ENCODE data around the gene PCED1B. TPM values are rescaled to one million over a fixed set of nuclear protein-coding genes. Genes with fewer than 3 reads are reported as not detected.
A peak's percentile ranks its signal among the peaks of the same experiment; 100 is the strongest.

PCED1B gene
- polyA plus RNA-seq, 1 donor (not counting 4 experiments of a cell fraction or from before 2014, with no cell fraction given) = 3.2 TPM

- Histone ChIP-seq H3K9ac (ENCODE audit: control insufficient read depth, extremely low read depth, insufficient read depth, low read length) (peak overlapping the region; percentile 93), H3K9me3 (ENCODE audit: control insufficient read depth, low read depth, low read length) (no peaks in the 10 kb centered on the region), H3K4me3 (ENCODE audit: control insufficient read depth in 2 of 3, extremely low read depth in 1 of 3, insufficient read depth in 2 of 3, low read depth in 1 of 3, low read length in 3 of 3) (peak overlapping the region; percentile 67 to 92 (median 71)), H3K4me1 (ENCODE audit: control insufficient read depth, extremely low read depth, insufficient read depth, low read length) (peaks cover 53% of the 10 kb centered on the region), H3K9me1 (ENCODE audit: control insufficient read depth, extremely low read depth, insufficient read depth, low read length) (no peaks in the 10 kb centered on the region), H3K79me2 (ENCODE audit: control insufficient read depth, insufficient read depth, low read length) (peaks cover 50% of the 10 kb centered on the region), H3K4me2 (ENCODE audit: control insufficient read depth, extremely low read depth, insufficient read depth, low read depth, low read length) (peak overlapping the region; percentile 92), H4K20me1 (ENCODE audit: control insufficient read depth, extremely low read depth, insufficient read depth, low read length) (no peaks in the 10 kb centered on the region), H3K27me3 (ENCODE audit: control insufficient read depth, extremely low read depth, insufficient read depth, low read length) (no peaks in the 10 kb centered on the region), H3K36me3 (ENCODE audit: control insufficient read depth in 2 of 2, extremely low read depth in 1 of 2, insufficient read depth in 2 of 2, low read length in 2 of 2) (peaks cover 5 to 21% of the 10 kb centered on the region in 2 experiments), H2AFZ (ENCODE audit: control insufficient read depth, low read length) (no peak overlapping the region), H3K27ac (ENCODE audit: control insufficient read depth, insufficient read depth, low read length) (peak overlapping the region; percentile 90)
- no peak for TF ChIP-seq EZH2 (IDR thresholded peaks at IDR 0.05; ENCODE audit: low read length)
- TF ChIP-seq, protein P1, sequence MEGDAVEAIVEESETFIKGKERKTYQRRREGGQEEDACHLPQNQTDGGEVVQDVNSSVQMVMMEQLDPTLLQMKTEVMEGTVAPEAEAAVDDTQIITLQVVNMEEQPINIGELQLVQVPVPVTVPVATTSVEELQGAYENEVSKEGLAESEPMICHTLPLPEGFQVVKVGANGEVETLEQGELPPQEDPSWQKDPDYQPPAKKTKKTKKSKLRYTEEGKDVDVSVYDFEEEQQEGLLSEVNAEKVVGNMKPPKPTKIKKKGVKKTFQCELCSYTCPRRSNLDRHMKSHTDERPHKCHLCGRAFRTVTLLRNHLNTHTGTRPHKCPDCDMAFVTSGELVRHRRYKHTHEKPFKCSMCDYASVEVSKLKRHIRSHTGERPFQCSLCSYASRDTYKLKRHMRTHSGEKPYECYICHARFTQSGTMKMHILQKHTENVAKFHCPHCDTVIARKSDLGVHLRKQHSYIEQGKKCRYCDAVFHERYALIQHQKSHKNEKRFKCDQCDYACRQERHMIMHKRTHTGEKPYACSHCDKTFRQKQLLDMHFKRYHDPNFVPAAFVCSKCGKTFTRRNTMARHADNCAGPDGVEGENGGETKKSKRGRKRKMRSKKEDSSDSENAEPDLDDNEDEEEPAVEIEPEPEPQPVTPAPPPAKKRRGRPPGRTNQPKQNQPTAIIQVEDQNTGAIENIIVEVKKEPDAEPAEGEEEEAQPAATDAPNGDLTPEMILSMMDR (optimal IDR thresholded peaks at IDR 0.05 in 1 of 3, IDR thresholded peaks at IDR 0.05 in 1 of 3, conservative IDR thresholded peaks at IDR 0.05 in 1 of 3; ENCODE audit: extremely low read depth in 1 of 3, insufficient read depth in 2 of 3, low read length in 3 of 3) = no peak
- FAIRE-seq (peak; percentile 53), DNase-seq (ENCODE audit: low read depth, low spot score) (no peak)
- dilution Hi-C loops (cut with MboI; ENCODE audit: extremely low pct_ligation_motif_present, low sequenced_read_pairs) = no loop called here
These were observed 521 bp upstream of the PCED1B start for GRCh38 chr12:47078733-47079467.

DNA sequence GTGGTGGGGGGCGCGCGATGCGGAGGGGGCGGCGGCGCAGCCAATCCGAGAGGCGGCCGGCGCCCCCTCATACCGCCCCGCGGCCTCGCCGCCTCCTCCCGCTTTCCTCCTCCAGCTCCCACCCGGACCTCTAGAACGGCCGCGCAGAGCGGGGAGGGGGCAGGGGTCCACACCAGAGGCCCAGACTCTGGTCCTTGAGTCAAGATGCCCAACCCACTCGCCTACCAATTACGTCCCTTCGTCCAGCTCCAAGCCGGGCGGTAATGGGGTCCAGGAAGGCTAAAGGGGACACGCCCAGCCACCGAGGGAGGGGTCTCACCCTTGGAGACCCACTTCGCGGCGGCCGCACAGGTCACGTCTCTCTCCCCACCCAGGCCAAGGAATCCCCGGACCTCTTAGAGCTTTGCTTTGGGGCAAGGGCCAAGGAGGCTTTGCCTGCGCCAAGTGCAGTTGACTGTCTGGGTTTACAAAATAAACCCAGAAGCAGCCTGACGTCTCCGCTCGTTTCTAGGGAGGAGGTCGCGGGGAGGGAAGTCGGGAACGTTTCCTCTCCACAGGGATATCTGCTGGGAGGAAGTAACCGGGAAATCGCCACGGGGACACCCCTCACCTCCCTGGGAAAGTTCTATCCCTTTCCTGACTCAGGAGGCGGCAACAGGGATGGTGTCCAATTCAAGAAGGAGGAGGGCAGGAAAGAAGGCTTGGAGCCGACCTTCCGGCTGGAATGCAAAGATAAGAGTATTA lies 732 bp downstream of the PCED1B start:
- Histone ChIP-seq H3K27ac (ENCODE audit: control insufficient read depth, insufficient read depth, low read length) (peak overlapping the region; percentile 90), H2AFZ (ENCODE audit: control insufficient read depth, low read length) (peak overlapping the region; percentile 35), H3K9me1 (ENCODE audit: control insufficient read depth, extremely low read depth, insufficient read depth, low read length) (no peaks in the 10 kb centered on the region), H3K4me2 (ENCODE audit: control insufficient read depth, extremely low read depth, insufficient read depth, low read depth, low read length) (peak overlapping the region; percentile 89), H3K9ac (ENCODE audit: control insufficient read depth, extremely low read depth, insufficient read depth, low read length) (peak overlapping the region; percentile 93), H3K4me3 (ENCODE audit: control insufficient read depth in 2 of 3, extremely low read depth in 1 of 3, insufficient read depth in 2 of 3, low read depth in 1 of 3, low read length in 3 of 3) (peak overlapping the region; percentile 67 to 92 (median 71)), H3K4me1 (ENCODE audit: control insufficient read depth, extremely low read depth, insufficient read depth, low read length) (peaks cover 65% of the 10 kb centered on the region), H3K27me3 (ENCODE audit: control insufficient read depth, extremely low read depth, insufficient read depth, low read length) (no peaks in the 10 kb centered on the region), H3K36me3 (ENCODE audit: control insufficient read depth in 2 of 2, extremely low read depth in 1 of 2, insufficient read depth in 2 of 2, low read length in 2 of 2) (peaks cover 5 to 21% of the 10 kb centered on the region in 2 experiments), H4K20me1 (ENCODE audit: control insufficient read depth, extremely low read depth, insufficient read depth, low read length) (no peaks in the 10 kb centered on the region), H3K9me3 (ENCODE audit: control insufficient read depth, low read depth, low read length) (no peaks in the 10 kb centered on the region), H3K79me2 (ENCODE audit: control insufficient read depth, insufficient read depth, low read length) (peaks cover 55% of the 10 kb centered on the region)
- DNase-seq (ENCODE audit: low read depth, low spot score) (no peak), FAIRE-seq (no peak)
- dilution Hi-C loops (cut with MboI; ENCODE audit: extremely low pct_ligation_motif_present, low sequenced_read_pairs) = no loop called here
- TF ChIP-seq, protein P1 (optimal IDR thresholded peaks at IDR 0.05 in 1 of 3, IDR thresholded peaks at IDR 0.05 in 1 of 3, conservative IDR thresholded peaks at IDR 0.05 in 1 of 3; ENCODE audit: extremely low read depth in 1 of 3, insufficient read depth in 2 of 3, low read length in 3 of 3) = no peak
- no peak for TF ChIP-seq EZH2 (IDR thresholded peaks at IDR 0.05; ENCODE audit: low read length)

Data from keratinocyte (primary cell).